Lower leg skin (tissue), 3 donors: ENCODE results near the gene SAPCD1.

Experiments
- POLR2A ChIP-seq, 2 donors: fragments of 450-650 bp; IDR thresholded peaks; one replicate each; pipeline ENCODE4 v1.6.1; 2016 to 2017; ENCODE audit warnings: antibody characterized with exemption in 2 of 2, mild to moderate bottlenecking in 1 of 2, moderate library complexity in 1 of 2
- TF ChIP-seq, protein P1 (sequence below), 3 donors: fragments of 450-650 bp; IDR thresholded peaks; one replicate each; pipeline ENCODE4 v1.5.1; 2016; ENCODE audit warnings: antibody characterized with exemption in 3 of 3, mild to moderate bottlenecking in 3 of 3, moderate library complexity in 2 of 3

DNA sequence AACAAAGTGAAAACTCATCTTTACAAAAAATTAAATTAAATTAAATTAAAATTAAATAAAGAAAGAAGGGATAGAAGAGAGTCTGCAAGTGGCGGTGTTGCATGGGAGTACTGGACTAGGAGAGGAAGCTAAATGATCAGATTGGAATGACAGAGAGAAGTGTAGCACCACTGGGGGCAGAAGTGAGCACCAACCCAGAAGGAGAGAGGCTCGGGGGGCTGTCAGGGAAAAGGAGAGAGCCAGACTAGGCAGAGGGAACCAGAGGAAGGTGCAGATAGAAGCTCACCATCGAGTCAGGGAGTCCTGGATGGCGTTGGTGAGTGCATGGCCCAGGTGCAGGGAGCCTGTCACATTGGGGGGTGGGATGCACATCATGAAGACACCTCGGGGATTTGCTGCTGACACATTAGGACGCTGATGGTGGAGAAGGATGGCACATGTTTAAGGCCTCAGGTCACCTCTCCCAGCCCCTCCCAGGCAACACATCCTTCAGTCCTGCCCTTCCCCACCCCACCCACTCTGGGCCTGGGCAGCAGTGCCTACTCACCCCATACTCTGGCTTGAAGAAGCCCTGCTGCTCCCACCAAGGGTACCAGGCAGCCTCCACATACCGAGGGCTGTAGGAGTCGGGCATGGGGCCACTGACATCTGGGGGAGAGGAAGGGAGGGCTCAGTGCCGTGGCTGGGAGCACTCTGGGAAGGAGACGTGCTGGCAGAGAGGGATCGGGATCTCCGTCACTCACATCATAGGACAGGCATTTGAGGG is 29.1 kb downstream of the SAPCD1 start:
- TF ChIP-seq, protein P1, sequence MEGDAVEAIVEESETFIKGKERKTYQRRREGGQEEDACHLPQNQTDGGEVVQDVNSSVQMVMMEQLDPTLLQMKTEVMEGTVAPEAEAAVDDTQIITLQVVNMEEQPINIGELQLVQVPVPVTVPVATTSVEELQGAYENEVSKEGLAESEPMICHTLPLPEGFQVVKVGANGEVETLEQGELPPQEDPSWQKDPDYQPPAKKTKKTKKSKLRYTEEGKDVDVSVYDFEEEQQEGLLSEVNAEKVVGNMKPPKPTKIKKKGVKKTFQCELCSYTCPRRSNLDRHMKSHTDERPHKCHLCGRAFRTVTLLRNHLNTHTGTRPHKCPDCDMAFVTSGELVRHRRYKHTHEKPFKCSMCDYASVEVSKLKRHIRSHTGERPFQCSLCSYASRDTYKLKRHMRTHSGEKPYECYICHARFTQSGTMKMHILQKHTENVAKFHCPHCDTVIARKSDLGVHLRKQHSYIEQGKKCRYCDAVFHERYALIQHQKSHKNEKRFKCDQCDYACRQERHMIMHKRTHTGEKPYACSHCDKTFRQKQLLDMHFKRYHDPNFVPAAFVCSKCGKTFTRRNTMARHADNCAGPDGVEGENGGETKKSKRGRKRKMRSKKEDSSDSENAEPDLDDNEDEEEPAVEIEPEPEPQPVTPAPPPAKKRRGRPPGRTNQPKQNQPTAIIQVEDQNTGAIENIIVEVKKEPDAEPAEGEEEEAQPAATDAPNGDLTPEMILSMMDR (IDR thresholded peaks at IDR 0.05) = no peak
- no peak for TF ChIP-seq POLR2A (IDR thresholded peaks at IDR 0.05)
